HCT116 (cell line): Measurements from ENCODE around the gene LRRC4C. TPM values are rescaled to one million over a fixed set of nuclear protein-coding genes. Genes with fewer than 3 reads are reported as not detected.

ENCODE experiments used
- ATAC-seq: fragments of 200-7000 bp; cut with Tn5 transposase; 2 replicates; pipeline ENCODE4 v1.9.1; 2020; ENCODE audit warnings: mild to moderate bottlenecking, moderate library complexity
- BruUV-seq: library from RNA; stranded (reverse); fragments of 400-500 nt; replicated peaks from 2 replicates; lab custom pipeline; 2021; lab: Mats Ljungman, UMichigan
- CTCF ChIA-PET: fragments of 300-600 bp; sonication (Branson Sonifier 250); formaldehyde crosslinking; loops from one replicate; lab custom pipeline; 2021; ENCODE audit warnings: antibody characterized with exemption; lab: Charles Lee
- POLR2A ChIA-PET: fragments of 300-600, 350-600 bp; sonication (Branson Sonifier 250); formaldehyde crosslinking; loops from one replicate; lab custom pipeline; 2021; ENCODE audit warnings: antibody characterized with exemption; lab: Charles Lee
- RAD21 ChIA-PET, 2 experiments: fragments of 300-600 bp; sonication (Branson Sonifier 250); formaldehyde crosslinking; loops; one replicate each; lab custom pipeline; 2023; ENCODE audit warnings: low total read pairs in 2 of 2; ENCODE audit not compliant: uncharacterized antibody in 2 of 2, unreplicated experiment in 2 of 2, low non-redundant PET in 1 of 2; lab: Charles Lee
- DNase-seq: peaks from one replicate; pipeline ENCODE4 v3.0.0-alpha.2; 2010; ENCODE audit warnings: low read depth, low spot score
- H2AFZ ChIP-seq: fragments of 200-600 bp; shearing (Covaris generic), sonication (generic); 2 replicates; pipeline ENCODE4 v1.6.1; 2017; ENCODE audit warnings: low read depth, mixed run types, mixed read lengths, antibody characterized with exemption, low read length; ENCODE audit not compliant: poor library complexity, severe bottlenecking
- H3K27ac ChIP-seq: 2 replicates; pipeline ENCODE4 v1.5.1; 2012; ENCODE audit warnings: low read depth, low read length
- H3K27me3 ChIP-seq: fragments of 200-600 bp; sonication (generic); 2 replicates; pipeline ENCODE4 v1.6.1; 2016; ENCODE audit warnings: mixed run types, low read length, mixed read lengths; ENCODE audit not compliant: insufficient read depth
- H3K36me3 ChIP-seq, 2 experiments: fragments of 200-500 bp in 1 of 2; fragments of 200-600 bp in 1 of 2; sonication (Bioruptor generic) in 1 of 2; sonication (generic) in 1 of 2; 2 replicates each; pipeline versions ENCODE4 v1.5.1 to v1.6.1; 2014 to 2016; ENCODE audit warnings: low read length in 2 of 2, inconsistent platforms in 1 of 2, mixed read lengths in 1 of 2, mixed run types in 1 of 2; ENCODE audit not compliant: insufficient read depth in 2 of 2, control insufficient read depth in 1 of 2
- H3K4me1 ChIP-seq, 2 experiments: fragments of 200-600 bp in 1 of 2; sonication (generic) in 1 of 2; 2 replicates each; pipeline versions ENCODE4 v1.5.1 to v1.6.1; 2012 to 2017; ENCODE audit warnings: low read length in 2 of 2, inconsistent platforms in 1 of 2, mild to moderate bottlenecking in 1 of 2, mixed read lengths in 1 of 2, mixed run types in 1 of 2, moderate library complexity in 1 of 2; ENCODE audit not compliant: insufficient read depth in 2 of 2, control insufficient read depth in 1 of 2
- H3K4me2 ChIP-seq: fragments of 200-600 bp; sonication (generic); 2 replicates; pipeline ENCODE4 v1.6.1; 2017; ENCODE audit warnings: mixed run types, low read length, mixed read lengths
- H3K4me3 ChIP-seq, 2 experiments: fragments of 200-600 bp in 1 of 2; sonication (generic) in 1 of 2; replicated peaks in 1 of 2; 2 replicates each; pipeline ENCODE4 v1.5.1; 2011 to 2016; ENCODE audit warnings: low read length in 2 of 2, control low read depth in 1 of 2, low read depth in 1 of 2, mild to moderate bottlenecking in 1 of 2, mixed read lengths in 1 of 2, mixed run types in 1 of 2
- H3K79me2 ChIP-seq: fragments of 200-600 bp; sonication (generic); 2 replicates; pipeline ENCODE4 v1.6.1; 2017; ENCODE audit warnings: mild to moderate bottlenecking, mixed run types, low read length, moderate library complexity, mixed read lengths; ENCODE audit not compliant: insufficient read depth
- H3K9ac ChIP-seq: fragments of 200-600 bp; sonication (generic); 2 replicates; pipeline ENCODE4 v1.6.1; 2016; ENCODE audit warnings: low read length, mixed read lengths
- H3K9me2 ChIP-seq: fragments of 200-600 bp; sonication (generic), shearing (Covaris generic); 2 replicates; pipeline ENCODE4 v1.6.1; 2017; ENCODE audit warnings: mixed run types, mild to moderate bottlenecking, moderate library complexity; ENCODE audit not compliant: insufficient read depth
- H3K9me3 ChIP-seq, 2 experiments: fragments of 200-500 bp in 1 of 2; fragments of 200-600 bp in 1 of 2; sonication (Bioruptor generic) in 1 of 2; sonication (generic) in 1 of 2; 2 replicates each; pipeline ENCODE4 v1.6.1; 2014 to 2017; ENCODE audit warnings: low read length in 2 of 2, mixed read lengths in 2 of 2, inconsistent platforms in 1 of 2, low read depth in 1 of 2, mild to moderate bottlenecking in 1 of 2, mixed run types in 1 of 2, moderate library complexity in 1 of 2; ENCODE audit not compliant: control insufficient read depth in 1 of 2, insufficient read depth in 1 of 2
- H4K20me1 ChIP-seq: fragments of 200-600 bp; sonication (generic), shearing (Covaris generic); 2 replicates; pipeline ENCODE4 v1.6.1; 2017; ENCODE audit warnings: mixed run types, mild to moderate bottlenecking, moderate library complexity; ENCODE audit not compliant: insufficient read depth
- CBX3 ChIP-seq: IDR thresholded peaks from 2 replicates; pipeline ENCODE4 v1.6.1; 2012; ENCODE audit warnings: low read depth
- CEBPB ChIP-seq: IDR thresholded peaks from 2 replicates; pipeline ENCODE4 v1.6.1; 2012; ENCODE audit warnings: low read depth
- EGR1 ChIP-seq: IDR thresholded peaks from 2 replicates; pipeline ENCODE4 v1.6.1; 2012; ENCODE audit warnings: low read depth
- ELF1 ChIP-seq: IDR thresholded peaks from 2 replicates; pipeline ENCODE4 v1.6.1; 2012; ENCODE audit warnings: low read depth, borderline replicate concordance
- EZH2 ChIP-seq: fragments of 200-600 bp; sonication (generic); IDR thresholded peaks from 2 replicates; pipeline ENCODE4 v1.6.1; 2017; ENCODE audit warnings: antibody characterized with exemption, mixed run types
- FOSL1 ChIP-seq: IDR thresholded peaks from 2 replicates; pipeline ENCODE4 v1.6.1; 2012; ENCODE audit warnings: low read depth
- JUND ChIP-seq: IDR thresholded peaks from 2 replicates; pipeline ENCODE4 v1.6.1; 2012
- POLR2A ChIP-seq: IDR thresholded peaks from 2 replicates; pipeline ENCODE4 v1.7.0; 2011; ENCODE audit warnings: borderline replicate concordance; ENCODE audit not compliant: insufficient read depth, insufficient read length; ENCODE audit errors: extremely low read depth
- RAD21 ChIP-seq: IDR thresholded peaks from 2 replicates; pipeline ENCODE4 v1.6.1; 2012; ENCODE audit warnings: low read depth, mild to moderate bottlenecking
- SIN3A ChIP-seq: IDR thresholded peaks from 2 replicates; pipeline ENCODE4 v1.6.1; 2012; ENCODE audit warnings: low read depth
- SP1 ChIP-seq: IDR thresholded peaks from 2 replicates; pipeline ENCODE4 v1.6.1; 2012; ENCODE audit warnings: low read depth
- SRF ChIP-seq: IDR thresholded peaks from 2 replicates; pipeline ENCODE4 v1.6.1; 2012; ENCODE audit warnings: low read depth
- TCF7L2 ChIP-seq: IDR thresholded peaks from 2 replicates; pipeline ENCODE4 v1.7.0; 2011; ENCODE audit warnings: borderline replicate concordance, inconsistent platforms; ENCODE audit not compliant: insufficient read depth, insufficient read length; ENCODE audit errors: extremely low read depth
- ZFX ChIP-seq: fragments of 450-650 bp; IDR thresholded peaks from 2 replicates; pipeline ENCODE4 v1.6.1; 2017
- intact Hi-C: fragments of 100-400 bp; cut with micrococcal nuclease; formaldehyde crosslinking; loops from 2 replicates; pipeline ENCODE4 v1.10.0; 2022
- total RNA-seq: library from RNA; stranded (reverse); gene quantifications from one replicate; pipeline ENCODE4 v1.2.1, GENCODE V29; 2021; ENCODE audit not compliant: unreplicated experiment
- TF ChIP-seq, protein P1 (sequence below), 3 experiments: fragments of 200-600 bp in 1 of 3; sonication (generic) in 1 of 3; IDR thresholded peaks in 2 of 3; conservative IDR thresholded peaks in 1 of 3; 2 replicates each; pipeline ENCODE4 v1.5.1; 2012 to 2017; ENCODE audit warnings: low read depth in 2 of 3, low read length in 2 of 3, antibody characterized with exemption in 1 of 3, borderline replicate concordance in 1 of 3, control low read depth in 1 of 3, mild to moderate bottlenecking in 1 of 3, mixed read lengths in 1 of 3, mixed run types in 1 of 3, moderate library complexity in 1 of 3; ENCODE audit not compliant: insufficient read depth in 1 of 3
- TF ChIP-seq, protein P2 (sequence below): IDR thresholded peaks from 2 replicates; pipeline ENCODE4 v1.6.1; 2012
- TF ChIP-seq, protein P3 (sequence below): IDR thresholded peaks from 2 replicates; pipeline ENCODE4 v1.6.1; 2012; ENCODE audit warnings: low read depth
- TF ChIP-seq, protein P4 (sequence below): IDR thresholded peaks from 2 replicates; pipeline ENCODE4 v1.6.1; 2012

Gene LRRC4C
- total RNA-seq, 1 experiment from 2014 or later: not detected

DNA sequence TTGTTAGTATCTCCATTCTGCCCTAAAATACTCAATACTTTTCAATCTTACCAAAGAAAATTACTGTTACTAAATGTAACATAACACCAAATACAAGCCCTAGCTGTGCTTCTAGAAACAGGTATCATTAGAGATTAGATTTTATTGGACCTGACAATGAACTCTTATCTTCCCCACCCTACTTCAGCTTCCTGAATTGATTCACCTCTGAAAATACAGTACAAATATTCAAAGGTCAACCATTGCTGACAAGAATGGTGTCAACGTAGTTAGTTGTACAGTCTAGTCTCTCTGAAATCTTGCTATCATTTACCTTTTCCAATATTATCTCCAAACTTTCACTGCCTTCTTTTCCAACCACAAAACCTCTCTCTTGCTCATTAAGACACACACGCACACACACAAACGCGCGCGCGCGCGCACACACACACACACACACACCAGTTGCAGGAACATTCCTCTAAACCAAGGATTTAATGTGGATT, 22.4 kb downstream of the LRRC4C start:
- Histone ChIP-seq H2AFZ (no peak overlapping the region), H4K20me1 (no peaks in the 10 kb centered on the region), H3K9me3 (peaks cover 4 to 9% of the 10 kb centered on the region in 2 experiments; a peak in 2 of 4 replicates), H3K4me2 (no peak overlapping the region), H3K79me2 (no peaks in the 10 kb centered on the region), H3K27ac (no peak overlapping the region), H3K4me3 (no peak overlapping the region), H3K27me3 (no peaks in the 10 kb centered on the region), H3K9me2 (no peaks in the 10 kb centered on the region), H3K9ac (no peak overlapping the region), H3K36me3 (no peaks in the 10 kb centered on the region), H3K4me1 (no peaks in the 10 kb centered on the region)
- DNase-seq (no peak), ATAC-seq (no peak)
- CTCF ChIA-PET: no interaction called here
- no peak for TF ChIP-seq ELF1
- TF ChIP-seq JUND: no peak
- TF ChIP-seq FOSL1: no peak
- TF ChIP-seq CBX3: no peak
- TF ChIP-seq, protein P1, sequence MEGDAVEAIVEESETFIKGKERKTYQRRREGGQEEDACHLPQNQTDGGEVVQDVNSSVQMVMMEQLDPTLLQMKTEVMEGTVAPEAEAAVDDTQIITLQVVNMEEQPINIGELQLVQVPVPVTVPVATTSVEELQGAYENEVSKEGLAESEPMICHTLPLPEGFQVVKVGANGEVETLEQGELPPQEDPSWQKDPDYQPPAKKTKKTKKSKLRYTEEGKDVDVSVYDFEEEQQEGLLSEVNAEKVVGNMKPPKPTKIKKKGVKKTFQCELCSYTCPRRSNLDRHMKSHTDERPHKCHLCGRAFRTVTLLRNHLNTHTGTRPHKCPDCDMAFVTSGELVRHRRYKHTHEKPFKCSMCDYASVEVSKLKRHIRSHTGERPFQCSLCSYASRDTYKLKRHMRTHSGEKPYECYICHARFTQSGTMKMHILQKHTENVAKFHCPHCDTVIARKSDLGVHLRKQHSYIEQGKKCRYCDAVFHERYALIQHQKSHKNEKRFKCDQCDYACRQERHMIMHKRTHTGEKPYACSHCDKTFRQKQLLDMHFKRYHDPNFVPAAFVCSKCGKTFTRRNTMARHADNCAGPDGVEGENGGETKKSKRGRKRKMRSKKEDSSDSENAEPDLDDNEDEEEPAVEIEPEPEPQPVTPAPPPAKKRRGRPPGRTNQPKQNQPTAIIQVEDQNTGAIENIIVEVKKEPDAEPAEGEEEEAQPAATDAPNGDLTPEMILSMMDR (IDR thresholded peaks at IDR 0.05 in 2 of 3, conservative IDR thresholded peaks at IDR 0.05 in 1 of 3; ENCODE audit: borderline replicate concordance in 1 of 3, insufficient read depth in 1 of 3, low read depth in 2 of 3, low read length in 2 of 3): no peak
- no peak for TF ChIP-seq RAD21
- no peak for TF ChIP-seq SIN3A
- TF ChIP-seq, protein P2, sequence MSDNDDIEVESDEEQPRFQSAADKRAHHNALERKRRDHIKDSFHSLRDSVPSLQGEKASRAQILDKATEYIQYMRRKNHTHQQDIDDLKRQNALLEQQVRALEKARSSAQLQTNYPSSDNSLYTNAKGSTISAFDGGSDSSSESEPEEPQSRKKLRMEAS: no peak
- TF ChIP-seq SRF: no peak
- TF ChIP-seq, protein P3, sequence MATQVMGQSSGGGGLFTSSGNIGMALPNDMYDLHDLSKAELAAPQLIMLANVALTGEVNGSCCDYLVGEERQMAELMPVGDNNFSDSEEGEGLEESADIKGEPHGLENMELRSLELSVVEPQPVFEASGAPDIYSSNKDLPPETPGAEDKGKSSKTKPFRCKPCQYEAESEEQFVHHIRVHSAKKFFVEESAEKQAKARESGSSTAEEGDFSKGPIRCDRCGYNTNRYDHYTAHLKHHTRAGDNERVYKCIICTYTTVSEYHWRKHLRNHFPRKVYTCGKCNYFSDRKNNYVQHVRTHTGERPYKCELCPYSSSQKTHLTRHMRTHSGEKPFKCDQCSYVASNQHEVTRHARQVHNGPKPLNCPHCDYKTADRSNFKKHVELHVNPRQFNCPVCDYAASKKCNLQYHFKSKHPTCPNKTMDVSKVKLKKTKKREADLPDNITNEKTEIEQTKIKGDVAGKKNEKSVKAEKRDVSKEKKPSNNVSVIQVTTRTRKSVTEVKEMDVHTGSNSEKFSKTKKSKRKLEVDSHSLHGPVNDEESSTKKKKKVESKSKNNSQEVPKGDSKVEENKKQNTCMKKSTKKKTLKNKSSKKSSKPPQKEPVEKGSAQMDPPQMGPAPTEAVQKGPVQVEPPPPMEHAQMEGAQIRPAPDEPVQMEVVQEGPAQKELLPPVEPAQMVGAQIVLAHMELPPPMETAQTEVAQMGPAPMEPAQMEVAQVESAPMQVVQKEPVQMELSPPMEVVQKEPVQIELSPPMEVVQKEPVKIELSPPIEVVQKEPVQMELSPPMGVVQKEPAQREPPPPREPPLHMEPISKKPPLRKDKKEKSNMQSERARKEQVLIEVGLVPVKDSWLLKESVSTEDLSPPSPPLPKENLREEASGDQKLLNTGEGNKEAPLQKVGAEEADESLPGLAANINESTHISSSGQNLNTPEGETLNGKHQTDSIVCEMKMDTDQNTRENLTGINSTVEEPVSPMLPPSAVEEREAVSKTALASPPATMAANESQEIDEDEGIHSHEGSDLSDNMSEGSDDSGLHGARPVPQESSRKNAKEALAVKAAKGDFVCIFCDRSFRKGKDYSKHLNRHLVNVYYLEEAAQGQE: no peak
- no peak for TF ChIP-seq SP1
- TF ChIP-seq ZFX: no peak
- no peak for TF ChIP-seq EZH2
- TF ChIP-seq, protein P4, sequence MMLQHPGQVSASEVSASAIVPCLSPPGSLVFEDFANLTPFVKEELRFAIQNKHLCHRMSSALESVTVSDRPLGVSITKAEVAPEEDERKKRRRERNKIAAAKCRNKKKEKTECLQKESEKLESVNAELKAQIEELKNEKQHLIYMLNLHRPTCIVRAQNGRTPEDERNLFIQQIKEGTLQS: no peak
- TF ChIP-seq POLR2A: no peak
- TF ChIP-seq EGR1: no peak
- no peak for TF ChIP-seq CEBPB
- TF ChIP-seq TCF7L2: no peak
- no TSS peak for BruUV-seq
- intact Hi-C loops: no loop called here
- RAD21 ChIA-PET: no interaction called here
- POLR2A ChIA-PET: no interaction called here
